Ovary (tissue), 1 donor: Measurements from ENCODE around the gene OR2T8.

Source experiments
- EP300 ChIP-seq: sonication (generic); formaldehyde crosslinking; IDR thresholded peaks from one replicate; pipeline ENCODE4 v1.6.1; 2017; ENCODE audit warnings: antibody characterized with exemption
- POLR2A ChIP-seq: fragments of 450-650 bp; IDR thresholded peaks from one replicate; pipeline ENCODE4 v1.6.1; 2017; ENCODE audit warnings: antibody characterized with exemption, mild to moderate bottlenecking, moderate library complexity

DNA sequence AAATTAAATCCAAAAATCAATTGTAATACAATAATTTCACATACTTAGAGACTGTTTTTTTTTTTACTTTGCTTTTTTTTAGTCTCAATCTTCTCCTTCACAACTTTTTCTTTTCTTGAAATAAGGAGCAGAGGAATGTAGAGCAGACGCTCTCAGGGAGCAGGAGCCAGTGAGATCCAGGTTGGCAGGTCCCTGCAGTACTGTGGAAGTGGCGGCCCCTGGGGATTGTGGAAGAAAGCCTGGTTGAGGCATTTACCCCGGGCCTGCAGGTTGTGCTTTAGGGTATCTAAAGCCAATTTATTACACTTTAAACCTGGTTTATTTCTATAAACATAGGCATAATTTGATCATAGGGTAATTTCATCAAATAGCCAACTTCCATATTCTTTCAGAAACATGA, 3.9 kb downstream of the OR2T8 start:
- no peak for TF ChIP-seq POLR2A
- TF ChIP-seq EP300, result no peak
